K562 (cell line): ENCODE results near the gene SRSF6. TPM values are rescaled to one million over a fixed set of nuclear protein-coding genes. Genes with fewer than 3 reads are reported as not detected.

ENCODE experiments used
- ARID2 ChIP-seq: fragments of 450-650 bp; IDR thresholded peaks from 2 replicates; pipeline ENCODE4 v1.6.1; 2017; ENCODE audit warnings: antibody characterized with exemption, mild to moderate bottlenecking
- ARID3A ChIP-seq: IDR thresholded peaks from 2 replicates; pipeline ENCODE4 v1.6.1; 2012; ENCODE audit warnings: low read depth, low read length, improper control_type of control experiment, borderline replicate concordance
- FUS ChIP-seq: fragments of 200-400 bp; formaldehyde crosslinking; optimal IDR thresholded peaks from 2 replicates; pipeline ENCODE3; 2017; ENCODE audit warnings: low read depth, low read length
- JUND ChIP-seq, 2 experiments: IDR thresholded peaks; 2 replicates in 1 of 2; 3 replicates in 1 of 2; pipeline ENCODE4 v1.6.1; 2011; ENCODE audit warnings: borderline replicate concordance in 2 of 2, low read depth in 2 of 2, low read length in 2 of 2, improper control_type of control experiment in 1 of 2, missing biosample characterization in 1 of 2, missing genetic modification characterization in 1 of 2, missing genetic modification reagents in 1 of 2
- RFX1 ChIP-seq: fragments of 450-650 bp; IDR thresholded peaks from 2 replicates; pipeline ENCODE4 v1.6.1; 2016; ENCODE audit warnings: mild to moderate bottlenecking, moderate library complexity
- SETDB1 ChIP-seq: IDR thresholded peaks from one replicate; pipeline ENCODE4 v1.6.1; 2012; ENCODE audit warnings: low read length, control low read depth, inconsistent platforms
- STAT5A ChIP-seq: IDR thresholded peaks from 2 replicates; pipeline ENCODE4 v1.6.1; 2012; ENCODE audit warnings: low read length, inconsistent platforms, borderline replicate concordance
- U2AF1 ChIP-seq: fragments of 200-400 bp; formaldehyde crosslinking; optimal IDR thresholded peaks from 2 replicates; pipeline ENCODE3; 2017; ENCODE audit warnings: mild to moderate bottlenecking, low read depth, low read length, moderate library complexity
- ZNF347 ChIP-seq: fragments of 450-650 bp; formaldehyde crosslinking; IDR thresholded peaks from 2 replicates; pipeline ENCODE4 v1.4.0; 2020; ENCODE audit warnings: low read depth, mild to moderate bottlenecking, moderate library complexity
- ZNF444 ChIP-seq: fragments of 250-450 bp; sonication (Bioruptor Pico); IDR thresholded peaks from 2 replicates; pipeline ENCODE4 v1.4.0; 2020; ENCODE audit warnings: mild to moderate bottlenecking, moderate library complexity
- ZNF79 ChIP-seq: fragments of 250-450 bp; sonication (Bioruptor Pico); IDR thresholded peaks from 2 replicates; pipeline ENCODE4 v1.4.0; 2020; ENCODE audit warnings: low read depth, mild to moderate bottlenecking, moderate library complexity
- polyA plus RNA-seq, 8 experiments: library from polyadenylated mRNA; depleted of rRNA in 4 of 8; stranded (reverse) in 5 of 8; unstranded in 3 of 8; fragments of >200 nt; fragmentation: Nextera tagmentation in 2 of 8; fragmentation: Illumina TruSeq in 1 of 8; extraction: Ambion mirVana in 2 of 8; extraction: Trizol in 1 of 8; gene quantifications; 2 replicates each; pipeline versions ENCODE4 v1.2.1 to v1.2.3, GENCODE V29; 2011 to 2014; ENCODE audit warnings: inconsistent platforms in 1 of 8, missing spikeins in 1 of 8
- total RNA-seq, 7 experiments: library from RNA; depleted of rRNA in 6 of 7; stranded (reverse); fragments of >200 nt in 6 of 7; fragmentation: Illumina TruSeq in 2 of 7; extraction: Trizol in 2 of 7; gene quantifications; 2 replicates each; pipeline versions ENCODE4 v1.2.1 to v1.2.3, GENCODE V29; 2011 to 2021; ENCODE audit warnings: low replicate concordance in 1 of 7
- TF ChIP-seq, protein P1 (sequence below): fragments of 450-650 bp; formaldehyde crosslinking; IDR thresholded peaks from 2 replicates; pipeline ENCODE4 v1.4.0; 2022; ENCODE audit warnings: missing genetic modification characterization
- TF ChIP-seq, protein P2 (sequence below), 2 experiments: IDR thresholded peaks; 2 replicates each; pipeline ENCODE4 v1.6.1; 2012; ENCODE audit warnings: improper control_type of control experiment in 2 of 2, low read depth in 2 of 2, low read length in 2 of 2, borderline replicate concordance in 1 of 2
- TF ChIP-seq, protein P3 (sequence below): sonication (generic); formaldehyde crosslinking; IDR thresholded peaks from 2 replicates; pipeline ENCODE4 v1.8.0; 2023; ENCODE audit warnings: missing genetic modification reagents, mild to moderate bottlenecking, borderline replicate concordance

SRSF6 gene
- total and polyA plus RNA-seq, 9 of the 15 experiments (the other 6 are each of a cell fraction or from before 2014, with no cell fraction given), result 52.4 to 165 (median 117) TPM

- TF ChIP-seq FUS (peak; percentile 93), ZNF444 (CRISPR knock-in tag) (no peak), ZNF79 (CRISPR knock-in tag) (peak; percentile 62; the same call in 1 of the 2 replicates), ZNF347 (no peak), U2AF1 (peak; percentile 90), ARID3A (no peak), STAT5A (no peak; the same call in 1 of the 2 replicates), SETDB1 (no peak), ARID2 (no peak), JUND (IDR thresholded peaks at IDR 0.05; ENCODE audit: borderline replicate concordance, low read depth, low read length) (0 out of 2 replicates have a peak, but pooled peaks have one; percentile 41), JUND (tag; IDR thresholded peaks at IDR 0.05; ENCODE audit: borderline replicate concordance, low read depth, low read length) (peak; percentile 19; the same call in 1 of the 3 replicates), RFX1 (no peak)
- TF ChIP-seq, protein P1, sequence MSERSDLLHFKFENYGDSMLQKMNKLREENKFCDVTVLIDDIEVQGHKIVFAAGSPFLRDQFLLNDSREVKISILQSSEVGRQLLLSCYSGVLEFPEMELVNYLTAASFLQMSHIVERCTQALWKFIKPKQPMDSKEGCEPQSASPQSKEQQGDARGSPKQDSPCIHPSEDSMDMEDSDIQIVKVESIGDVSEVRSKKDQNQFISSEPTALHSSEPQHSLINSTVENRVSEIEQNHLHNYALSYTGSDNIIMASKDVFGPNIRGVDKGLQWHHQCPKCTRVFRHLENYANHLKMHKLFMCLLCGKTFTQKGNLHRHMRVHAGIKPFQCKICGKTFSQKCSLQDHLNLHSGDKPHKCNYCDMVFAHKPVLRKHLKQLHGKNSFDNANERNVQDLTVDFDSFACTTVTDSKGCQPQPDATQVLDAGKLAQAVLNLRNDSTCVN, result peak; percentile 68; the same call in 1 of the 2 replicates
- TF ChIP-seq, protein P2, sequence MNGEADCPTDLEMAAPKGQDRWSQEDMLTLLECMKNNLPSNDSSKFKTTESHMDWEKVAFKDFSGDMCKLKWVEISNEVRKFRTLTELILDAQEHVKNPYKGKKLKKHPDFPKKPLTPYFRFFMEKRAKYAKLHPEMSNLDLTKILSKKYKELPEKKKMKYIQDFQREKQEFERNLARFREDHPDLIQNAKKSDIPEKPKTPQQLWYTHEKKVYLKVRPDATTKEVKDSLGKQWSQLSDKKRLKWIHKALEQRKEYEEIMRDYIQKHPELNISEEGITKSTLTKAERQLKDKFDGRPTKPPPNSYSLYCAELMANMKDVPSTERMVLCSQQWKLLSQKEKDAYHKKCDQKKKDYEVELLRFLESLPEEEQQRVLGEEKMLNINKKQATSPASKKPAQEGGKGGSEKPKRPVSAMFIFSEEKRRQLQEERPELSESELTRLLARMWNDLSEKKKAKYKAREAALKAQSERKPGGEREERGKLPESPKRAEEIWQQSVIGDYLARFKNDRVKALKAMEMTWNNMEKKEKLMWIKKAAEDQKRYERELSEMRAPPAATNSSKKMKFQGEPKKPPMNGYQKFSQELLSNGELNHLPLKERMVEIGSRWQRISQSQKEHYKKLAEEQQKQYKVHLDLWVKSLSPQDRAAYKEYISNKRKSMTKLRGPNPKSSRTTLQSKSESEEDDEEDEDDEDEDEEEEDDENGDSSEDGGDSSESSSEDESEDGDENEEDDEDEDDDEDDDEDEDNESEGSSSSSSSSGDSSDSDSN (IDR thresholded peaks at IDR 0.05; ENCODE audit: borderline replicate concordance in 1 of 2, low read depth in 2 of 2, low read length in 2 of 2), result no peak
- TF ChIP-seq, protein P3, sequence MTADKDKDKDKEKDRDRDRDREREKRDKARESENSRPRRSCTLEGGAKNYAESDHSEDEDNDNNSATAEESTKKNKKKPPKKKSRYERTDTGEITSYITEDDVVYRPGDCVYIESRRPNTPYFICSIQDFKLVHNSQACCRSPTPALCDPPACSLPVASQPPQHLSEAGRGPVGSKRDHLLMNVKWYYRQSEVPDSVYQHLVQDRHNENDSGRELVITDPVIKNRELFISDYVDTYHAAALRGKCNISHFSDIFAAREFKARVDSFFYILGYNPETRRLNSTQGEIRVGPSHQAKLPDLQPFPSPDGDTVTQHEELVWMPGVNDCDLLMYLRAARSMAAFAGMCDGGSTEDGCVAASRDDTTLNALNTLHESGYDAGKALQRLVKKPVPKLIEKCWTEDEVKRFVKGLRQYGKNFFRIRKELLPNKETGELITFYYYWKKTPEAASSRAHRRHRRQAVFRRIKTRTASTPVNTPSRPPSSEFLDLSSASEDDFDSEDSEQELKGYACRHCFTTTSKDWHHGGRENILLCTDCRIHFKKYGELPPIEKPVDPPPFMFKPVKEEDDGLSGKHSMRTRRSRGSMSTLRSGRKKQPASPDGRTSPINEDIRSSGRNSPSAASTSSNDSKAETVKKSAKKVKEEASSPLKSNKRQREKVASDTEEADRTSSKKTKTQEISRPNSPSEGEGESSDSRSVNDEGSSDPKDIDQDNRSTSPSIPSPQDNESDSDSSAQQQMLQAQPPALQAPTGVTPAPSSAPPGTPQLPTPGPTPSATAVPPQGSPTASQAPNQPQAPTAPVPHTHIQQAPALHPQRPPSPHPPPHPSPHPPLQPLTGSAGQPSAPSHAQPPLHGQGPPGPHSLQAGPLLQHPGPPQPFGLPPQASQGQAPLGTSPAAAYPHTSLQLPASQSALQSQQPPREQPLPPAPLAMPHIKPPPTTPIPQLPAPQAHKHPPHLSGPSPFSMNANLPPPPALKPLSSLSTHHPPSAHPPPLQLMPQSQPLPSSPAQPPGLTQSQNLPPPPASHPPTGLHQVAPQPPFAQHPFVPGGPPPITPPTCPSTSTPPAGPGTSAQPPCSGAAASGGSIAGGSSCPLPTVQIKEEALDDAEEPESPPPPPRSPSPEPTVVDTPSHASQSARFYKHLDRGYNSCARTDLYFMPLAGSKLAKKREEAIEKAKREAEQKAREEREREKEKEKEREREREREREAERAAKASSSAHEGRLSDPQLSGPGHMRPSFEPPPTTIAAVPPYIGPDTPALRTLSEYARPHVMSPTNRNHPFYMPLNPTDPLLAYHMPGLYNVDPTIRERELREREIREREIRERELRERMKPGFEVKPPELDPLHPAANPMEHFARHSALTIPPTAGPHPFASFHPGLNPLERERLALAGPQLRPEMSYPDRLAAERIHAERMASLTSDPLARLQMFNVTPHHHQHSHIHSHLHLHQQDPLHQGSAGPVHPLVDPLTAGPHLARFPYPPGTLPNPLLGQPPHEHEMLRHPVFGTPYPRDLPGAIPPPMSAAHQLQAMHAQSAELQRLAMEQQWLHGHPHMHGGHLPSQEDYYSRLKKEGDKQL (CRISPR knock-in tag), result no peak
These were observed at the start of gene SRSF6 (continued) for GRCh38 chr20:43457640-43458421.
